CD4-positive, alpha-beta T cell (primary cell): ENCODE data around the gene GCC2. TPM values are rescaled to one million over a fixed set of nuclear protein-coding genes. Genes with fewer than 3 reads are reported as not detected.
A peak's percentile ranks its signal among the peaks of the same experiment; 100 is the strongest.
"Not testable (repeated sequence)": the region's sequence is repeated elsewhere in the genome, so short reads cannot be mapped to it uniquely, and the experiment has no call there.

Experiments used
- ATAC-seq: fragments of 200-7000 bp; cut with Tn5 transposase; one replicate; pipeline ENCODE4 v1.10.0; 2022; ENCODE audit warnings: mild to moderate bottlenecking; ENCODE audit not compliant: poor library complexity
- CTCF ChIA-PET: fragments of 350-600 bp; sonication (Branson Sonifier 250); formaldehyde crosslinking; loops from one replicate; lab custom pipeline; 2021; ENCODE audit warnings: antibody characterized with exemption, inconsistent platforms; lab: Charles Lee
- POLR2A ChIA-PET: fragments of 350-600 bp; sonication (Branson Sonifier 250); formaldehyde crosslinking; loops from one replicate; lab custom pipeline; 2021; ENCODE audit warnings: antibody characterized with exemption, inconsistent platforms; lab: Charles Lee
- DNase-seq, 14 experiments: peaks; one replicate each; pipeline ENCODE4 v3.0.0-alpha.2; 2013 to 2020; ENCODE audit warnings: mixed read lengths in 2 of 14
- H3K27ac ChIP-seq, 2 donors: one replicate each; pipeline versions ENCODE4 v1.5.1 to v1.7.0; 2013; ENCODE audit warnings: low read length in 2 of 2, low read depth in 1 of 2, mild to moderate bottlenecking in 1 of 2
- H3K27me3 ChIP-seq, 2 experiments: 1 replicate in 1 of 2; 2 replicates in 1 of 2; pipeline versions ENCODE4 v1.6.1 to v1.7.0; 2013; ENCODE audit warnings: low read length in 2 of 2, control low read depth in 1 of 2, mild to moderate bottlenecking in 1 of 2, moderate library complexity in 1 of 2; ENCODE audit not compliant: insufficient read depth in 2 of 2, control insufficient read depth in 1 of 2
- H3K36me3 ChIP-seq: one replicate; pipeline ENCODE4 v1.6.1; 2013; ENCODE audit warnings: low read length, control low read depth; ENCODE audit not compliant: insufficient read depth
- H3K4me1 ChIP-seq: one replicate; pipeline ENCODE4 v1.6.1; 2013; ENCODE audit warnings: low read length, control low read depth; ENCODE audit not compliant: insufficient read depth
- H3K4me3 ChIP-seq: one replicate; pipeline ENCODE4 v1.5.1; 2013; ENCODE audit warnings: mild to moderate bottlenecking, low read length, moderate library complexity
- H3K9me3 ChIP-seq, 2 experiments: 1 replicate in 1 of 2; 2 replicates in 1 of 2; pipeline versions ENCODE4 v1.6.1 to v1.7.0; 2013; ENCODE audit warnings: low read length in 2 of 2, mild to moderate bottlenecking in 2 of 2, control low read depth in 1 of 2, moderate library complexity in 1 of 2; ENCODE audit not compliant: control insufficient read depth in 1 of 2, insufficient read depth in 1 of 2
- H3K27ac Mint-ChIP-seq: one replicate; pipeline ENCODE4 v1.8.0; 2020; ENCODE audit warnings: mixed read lengths
- H3K27me3 Mint-ChIP-seq: one replicate; pipeline ENCODE4 v1.8.0; 2021; ENCODE audit warnings: mixed read lengths
- H3K36me3 Mint-ChIP-seq: one replicate; pipeline ENCODE4 v1.8.0; 2021; ENCODE audit warnings: low read depth, mixed read lengths
- H3K4me1 Mint-ChIP-seq: one replicate; pipeline ENCODE4 v1.8.0; 2021; ENCODE audit warnings: low read depth, mixed read lengths
- H3K4me3 Mint-ChIP-seq: one replicate; pipeline ENCODE4 v1.8.0; 2020; ENCODE audit warnings: mild to moderate bottlenecking, mixed read lengths
- H3K9me3 Mint-ChIP-seq: one replicate; pipeline ENCODE4 v1.8.0; 2020; ENCODE audit warnings: mixed read lengths
- CTCF ChIP-seq: fragments of 200-600 bp; IDR thresholded peaks from one replicate; pipeline ENCODE4 v1.8.0; 2022; ENCODE audit warnings: antibody characterized with exemption, mild to moderate bottlenecking
- intact Hi-C, 2 experiments: fragments of 100-400 bp; cut with DNase I in 1 of 2; cut with micrococcal nuclease in 1 of 2; formaldehyde crosslinking; loops; one replicate each; pipeline versions ENCODE4 v1.15.1 to v1.9.0; 2023 to 2025; cut with DNase I, micrococcal nuclease
- total RNA-seq, 174 experiments: library from RNA in 2 of 174; stranded (reverse) in 2 of 174; gene quantifications; one replicate each; pipeline ENCODE4 v1.2.3 and lab custom pipeline; 2021 to 2026

Gene GCC2
- total RNA-seq, 2 experiments from 2014 or later: 134 to 141 TPM

- Histone ChIP-seq H3K27me3 (no peaks in the 10 kb centered on the region), H3K4me1 (peaks cover 24% of the 10 kb centered on the region), H3K36me3 (peaks cover 50% of the 10 kb centered on the region), H3K27ac (no peak overlapping the region), H3K4me3 (no peak overlapping the region), H3K9me3 (no peaks in the 10 kb centered on the region)
- POLR2A ChIA-PET: no interaction called here
- peaks cover 64% of the 10 kb centered on the region for H3K4me1 Mint-ChIP-seq
- TF ChIP-seq CTCF: no peak
- no peaks in the 10 kb centered on the region for H3K27me3 Mint-ChIP-seq
- peak overlapping the region; percentile 97 for H3K4me3 Mint-ChIP-seq
- CTCF ChIA-PET: no interaction called here
- peak in 2 of 14 experiments; percentile 18 to 27 for DNase-seq
- intact Hi-C loops: loop anchor here in 1 of 2 experiments (10.0 kb wide), 1 partner anchor 334 kb away; the partner anchor contains the start of gene CCDC138
- peak overlapping the region; percentile 97 for H3K27ac Mint-ChIP-seq
- H3K36me3 Mint-ChIP-seq: peaks cover 72% of the 10 kb centered on the region
- no peaks in the 10 kb centered on the region for H3K9me3 Mint-ChIP-seq
- ATAC-seq: no peak
Observed at GRCh38 chr2:108450863-108451262, 1.9 kb downstream of the GCC2 start.

DNA sequence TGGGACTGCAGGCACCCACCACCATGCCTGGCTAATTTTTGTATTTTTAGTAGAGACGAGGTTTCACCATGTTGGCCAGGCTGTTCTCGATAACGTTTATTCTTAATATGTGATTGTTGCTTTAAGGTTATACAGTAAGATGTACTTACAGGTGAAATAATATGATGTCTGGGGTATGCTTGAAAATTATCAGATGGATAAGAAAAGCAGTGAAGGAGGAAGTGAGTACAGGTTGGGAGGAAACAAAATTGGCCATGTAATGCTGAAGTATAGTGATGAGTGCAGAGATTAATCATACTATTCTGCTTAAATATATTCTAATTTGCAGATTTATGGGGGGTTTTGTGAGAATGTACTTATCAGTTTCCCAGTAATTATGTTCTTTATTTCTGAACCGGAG, 3.0 kb downstream of the GCC2 start:
- DNase-seq (no peak), ATAC-seq (no peak)
- peaks cover 72% of the 10 kb centered on the region for H3K4me1 Mint-ChIP-seq
- Histone ChIP-seq H3K9me3 (no peaks in the 10 kb centered on the region), H3K27ac (no peak overlapping the region), H3K4me3 (no peak overlapping the region), H3K4me1 (peaks cover 24% of the 10 kb centered on the region), H3K36me3 (peaks cover 60% of the 10 kb centered on the region), H3K27me3 (no peaks in the 10 kb centered on the region)
- H3K4me3 Mint-ChIP-seq: peak overlapping the region; percentile 32
- H3K36me3 Mint-ChIP-seq: peaks cover 83% of the 10 kb centered on the region
- intact Hi-C loops: loop anchor here in 1 of 2 experiments (10.0 kb wide), 1 partner anchor 333 kb away; the partner anchor contains the start of gene CCDC138
- TF ChIP-seq CTCF: no peak
- peak overlapping the region; percentile 97 for H3K27ac Mint-ChIP-seq
- H3K27me3 Mint-ChIP-seq: no peaks in the 10 kb centered on the region
- no peaks in the 10 kb centered on the region for H3K9me3 Mint-ChIP-seq
- CTCF ChIA-PET: no interaction called here
- POLR2A ChIA-PET: no interaction called here

GRCh38 chr2:108453530-108453929, 4.5 kb downstream of the GCC2 start:
- CTCF ChIA-PET, H3K9me3 ChIP-seq, H3K27ac Mint-ChIP-seq, H3K27ac ChIP-seq, H3K4me3 ChIP-seq, ATAC-seq, H3K9me3 Mint-ChIP-seq, POLR2A ChIA-PET, H3K4me3 Mint-ChIP-seq, H3K27me3 Mint-ChIP-seq, H3K27me3 ChIP-seq, DNase-seq: not testable (repeated sequence)
- Histone ChIP-seq H3K4me1 (peaks cover 19% of the 10 kb centered on the region), H3K36me3 (peaks cover 76% of the 10 kb centered on the region)
- Mint-ChIP-seq H3K4me1 (peaks cover 79% of the 10 kb centered on the region), H3K36me3 (peaks cover 99% of the 10 kb centered on the region)
- intact Hi-C loops: loop anchor here in 1 of 2 experiments (10.0 kb wide), 1 partner anchor 331 kb away; the partner anchor contains the start of gene CCDC138

GRCh38 chr2:108454440-108454839, 5.4 kb downstream of the GCC2 start:
- H3K4me3 Mint-ChIP-seq: peak overlapping the region; percentile 5
- no peak for DNase-seq
- Histone ChIP-seq H3K27me3 (no peaks in the 10 kb centered on the region), H3K4me1 (peaks cover 15% of the 10 kb centered on the region), H3K4me3 (no peak overlapping the region), H3K9me3 (peaks cover 0 to 8% of the 10 kb centered on the region in 2 experiments), H3K36me3 (peaks cover 85% of the 10 kb centered on the region), H3K27ac (no peak overlapping the region)
- TF ChIP-seq CTCF: no peak
- no peak for ATAC-seq
- peaks cover 79% of the 10 kb centered on the region for H3K4me1 Mint-ChIP-seq
- no peak overlapping the region for H3K27ac Mint-ChIP-seq
- intact Hi-C loops: loop anchor here in 1 of 2 experiments (10.0 kb wide), 1 partner anchor 330 kb away; the partner anchor contains the start of gene CCDC138
- ChIA-PET CTCF (no interaction called here), POLR2A (no interaction called here)
- peaks cover 7% of the 10 kb centered on the region for H3K9me3 Mint-ChIP-seq
- no peaks in the 10 kb centered on the region for H3K27me3 Mint-ChIP-seq
- H3K36me3 Mint-ChIP-seq: peaks cover 100% of the 10 kb centered on the region
